ENCODE results near the gene NEURL1B. TPM values are rescaled to one million over a fixed set of nuclear protein-coding genes. Genes with fewer than 3 reads are reported as not detected.
A peak's percentile ranks its signal among the peaks of the same experiment; 100 is the strongest.

Gene NEURL1B
- total and polyA plus RNA-seq, 4 donors, result 1.5 to 10.0 (median 5.5) TPM

GRCh38 chr5:172685091-172685490 lies 44.0 kb downstream of the NEURL1B start:
- H3K9ac ChIP-seq (ENCODE audit: low read depth in 1 of 2, low read length in 2 of 2), result no peak overlapping the region
- no peak for TF ChIP-seq RAD21 (IDR thresholded peaks at IDR 0.05)
- TF ChIP-seq SP1 (IDR thresholded peaks at IDR 0.05), result no peak
- TF ChIP-seq YY1 (IDR thresholded peaks at IDR 0.05), result no peak
- no peak for TF ChIP-seq TAF1 (conservative IDR thresholded peaks at IDR 0.05)
- TF ChIP-seq HNF4G (IDR thresholded peaks at IDR 0.05), result no peak
- TF ChIP-seq ZBTB33 (IDR thresholded peaks at IDR 0.05), result no peak
- TF ChIP-seq JUND (IDR thresholded peaks at IDR 0.05), result no peak
- TF ChIP-seq FOXA2 (IDR thresholded peaks at IDR 0.05), result no peak
- TF ChIP-seq, protein P1, sequence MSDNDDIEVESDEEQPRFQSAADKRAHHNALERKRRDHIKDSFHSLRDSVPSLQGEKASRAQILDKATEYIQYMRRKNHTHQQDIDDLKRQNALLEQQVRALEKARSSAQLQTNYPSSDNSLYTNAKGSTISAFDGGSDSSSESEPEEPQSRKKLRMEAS (IDR thresholded peaks at IDR 0.05), result no peak
- TF ChIP-seq HNF4A (conservative IDR thresholded peaks at IDR 0.05), result no peak
- no peak for TF ChIP-seq REST (IDR thresholded peaks at IDR 0.05)
- H3K36me3 ChIP-seq (ENCODE audit: control insufficient read depth in 4 of 4, insufficient read depth in 3 of 4, low read depth in 1 of 4, low read length in 3 of 4), result no peaks in the 10 kb centered on the region
- no peaks in the 10 kb centered on the region for H3K27me3 ChIP-seq (ENCODE audit: control insufficient read depth in 4 of 4, insufficient read depth in 4 of 4, low read length in 3 of 4)
- WGBS, result 93% methylated on average over 4 of the region's 4 CpGs
- H3K4me1 ChIP-seq (ENCODE audit: control insufficient read depth in 4 of 4, insufficient read depth in 4 of 4, low read length in 3 of 4), result peaks cover 3 to 9% (median 6%) of the 10 kb centered on the region in 4 donors
- H3K4me3 ChIP-seq (ENCODE audit: low read depth in 1 of 3, low read length in 3 of 3), result no peak overlapping the region
- no peak for DNase-seq (ENCODE audit: low spot score)
- no peaks in the 10 kb centered on the region for H3K9me3 ChIP-seq (ENCODE audit: control insufficient read depth in 4 of 4, low read length in 3 of 4)
- no peak overlapping the region for H3K27ac ChIP-seq (ENCODE audit: low read depth in 1 of 2, low read length in 2 of 2)

- no peaks in the 10 kb centered on the region for H3K36me3 ChIP-seq (ENCODE audit: control insufficient read depth in 4 of 4, insufficient read depth in 3 of 4, low read depth in 1 of 4, low read length in 3 of 4)
- H3K27ac ChIP-seq (ENCODE audit: low read depth in 1 of 2, low read length in 2 of 2), result peak overlapping the region in 1 of 2 donors; percentile 11
- DNase-seq (ENCODE audit: low spot score), result no peak
- no peak overlapping the region for H3K9ac ChIP-seq (ENCODE audit: low read depth in 1 of 2, low read length in 2 of 2)
- peaks cover 3 to 9% (median 6%) of the 10 kb centered on the region in 4 donors for H3K4me1 ChIP-seq (ENCODE audit: control insufficient read depth in 4 of 4, insufficient read depth in 4 of 4, low read length in 3 of 4)
- no peaks in the 10 kb centered on the region for H3K27me3 ChIP-seq (ENCODE audit: control insufficient read depth in 4 of 4, insufficient read depth in 4 of 4, low read length in 3 of 4)
- no peak overlapping the region for H3K4me3 ChIP-seq (ENCODE audit: low read depth in 1 of 3, low read length in 3 of 3)
- no peak for TF ChIP-seq JUND (IDR thresholded peaks at IDR 0.05)
- TF ChIP-seq FOXA2 (IDR thresholded peaks at IDR 0.05), result no peak
- no peak for TF ChIP-seq FOXA1 (IDR thresholded peaks at IDR 0.05)
- TF ChIP-seq ZBTB33 (IDR thresholded peaks at IDR 0.05), result no peak
- no peak for TF ChIP-seq SP1 (IDR thresholded peaks at IDR 0.05)
- TF ChIP-seq, protein P1 (IDR thresholded peaks at IDR 0.05), result no peak
- TF ChIP-seq EGR1 (IDR thresholded peaks at IDR 0.05; ENCODE audit: low read depth in 2 of 2), result no peak
- TF ChIP-seq HNF4A (conservative IDR thresholded peaks at IDR 0.05), result no peak
- 88% methylated on average over 10 of the region's 10 CpGs for WGBS
- H3K9me3 ChIP-seq (ENCODE audit: control insufficient read depth in 4 of 4, low read length in 3 of 4), result no peaks in the 10 kb centered on the region
Observed at GRCh38 chr5:172686111-172686510, 45.0 kb downstream of the NEURL1B start.
